Osteocyte (in vitro differentiated cells): ENCODE results near the gene PFKM. TPM values are rescaled to one million over a fixed set of nuclear protein-coding genes. Genes with fewer than 3 reads are reported as not detected.
A peak's percentile ranks its signal among the peaks of the same experiment; 100 is the strongest.

Source experiments
- DNase-seq: peaks from one replicate; pipeline ENCODE4 v3.0.0; 2021; ENCODE audit warnings: mixed read lengths; ENCODE audit not compliant: unreplicated experiment; ENCODE audit errors: extremely low spot score
- H3K27ac Mint-ChIP-seq: one replicate; pipeline ENCODE4 v1.8.0; 2021; ENCODE audit warnings: mild to moderate bottlenecking, mixed read lengths; ENCODE audit not compliant: unreplicated experiment
- H3K27me3 Mint-ChIP-seq: one replicate; pipeline ENCODE4 v1.8.0; 2021; ENCODE audit warnings: mixed read lengths; ENCODE audit not compliant: unreplicated experiment
- H3K36me3 Mint-ChIP-seq: one replicate; pipeline ENCODE4 v1.8.0; 2021; ENCODE audit warnings: mixed read lengths; ENCODE audit not compliant: unreplicated experiment
- H3K4me1 Mint-ChIP-seq: one replicate; pipeline ENCODE4 v1.8.0; 2021; ENCODE audit warnings: mixed read lengths; ENCODE audit not compliant: unreplicated experiment
- H3K4me3 Mint-ChIP-seq: one replicate; pipeline ENCODE4 v1.8.0; 2021; ENCODE audit warnings: mild to moderate bottlenecking, moderate library complexity, mixed read lengths; ENCODE audit not compliant: unreplicated experiment
- H3K9me3 Mint-ChIP-seq: one replicate; pipeline ENCODE4 v1.8.0; 2021; ENCODE audit warnings: mixed read lengths; ENCODE audit not compliant: unreplicated experiment
- CTCF ChIP-seq: fragments of 200-600 bp; sonication (generic); IDR thresholded peaks from 2 replicates; pipeline ENCODE4 v1.5.0; 2021; ENCODE audit warnings: antibody characterized with exemption, mild to moderate bottlenecking, moderate library complexity
- total RNA-seq: library from RNA; stranded (reverse); gene quantifications from 2 replicates; pipeline ENCODE4 v1.2.1, GENCODE V29; 2021

PFKM gene
- total RNA-seq, 1 donor from 2014 or later = 78.0 TPM

GRCh38 chr12:48104531-48104930, 14.6 kb upstream of the PFKM start:
- Mint-ChIP-seq H3K27me3 (peaks cover 6% of the 10 kb centered on the region), H3K4me1 (peaks cover 21% of the 10 kb centered on the region), H3K36me3 (no peaks in the 10 kb centered on the region), H3K9me3 (no peaks in the 10 kb centered on the region), H3K4me3 (peak overlapping the region; percentile 91), H3K27ac (no peak overlapping the region)
- TF ChIP-seq CTCF = no peak
- DNase-seq = no peak

GRCh38 chr12:48105321-48105866, 13.8 kb upstream of the PFKM start:
- no peaks in the 10 kb centered on the region for H3K36me3 Mint-ChIP-seq
- no peaks in the 10 kb centered on the region for H3K9me3 Mint-ChIP-seq
- no peak for DNase-seq
- H3K4me1 Mint-ChIP-seq = peaks cover 21% of the 10 kb centered on the region
- peak overlapping the region; percentile 91 for H3K4me3 Mint-ChIP-seq
- H3K27me3 Mint-ChIP-seq = peaks cover 15% of the 10 kb centered on the region
- no peak for TF ChIP-seq CTCF
- peak overlapping the region; percentile 99 for H3K27ac Mint-ChIP-seq

- no peaks in the 10 kb centered on the region for H3K9me3 Mint-ChIP-seq
- peak within 1 kb of the TSS; percentile 91 for H3K4me3 Mint-ChIP-seq
- peak; percentile 30 for TF ChIP-seq CTCF
- H3K27ac Mint-ChIP-seq = peak within 1 kb of the TSS; percentile 99
- no peaks in the 10 kb centered on the region for H3K36me3 Mint-ChIP-seq
- peaks cover 21% of the 10 kb centered on the region for H3K4me1 Mint-ChIP-seq
- peak; percentile 95 for DNase-seq
- peaks cover 15% of the 10 kb centered on the region for H3K27me3 Mint-ChIP-seq
Observed at GRCh38 chr12:48105867-48106680, 13.1 kb upstream of the PFKM start, which contains the start of gene SENP1. TSS of gene SENP1 (minus strand) at chr12:48106079. CDS start at chr12:48101472, 4,607 bp downstream.

GRCh38 chr12:48106681-48107613, 12.2 kb upstream of the PFKM start:
- Mint-ChIP-seq H3K4me1 (peaks cover 21% of the 10 kb centered on the region), H3K4me3 (peak overlapping the region; percentile 91), H3K27me3 (peaks cover 15% of the 10 kb centered on the region), H3K36me3 (no peaks in the 10 kb centered on the region), H3K27ac (peak overlapping the region; percentile 99), H3K9me3 (no peaks in the 10 kb centered on the region)
- TF ChIP-seq CTCF = no peak
- no peak for DNase-seq
